Mucosa of rectum (tissue), 2 donors: Measurements from ENCODE around the gene NKX2-2.

Experiments
- H3K27ac ChIP-seq, 2 donors: one replicate each; pipeline ENCODE4 v1.7.0; 2013; ENCODE audit warnings: inconsistent platforms in 2 of 2, low read depth in 2 of 2, low read length in 2 of 2
- H3K27me3 ChIP-seq, 2 donors: one replicate each; pipeline ENCODE4 v1.7.0; 2013; ENCODE audit warnings: low read length in 2 of 2; ENCODE audit not compliant: control insufficient read depth in 2 of 2, insufficient read depth in 2 of 2
- H3K36me3 ChIP-seq, 2 donors: one replicate each; pipeline ENCODE4 v1.7.0; 2013; ENCODE audit warnings: low read length in 2 of 2; ENCODE audit not compliant: control insufficient read depth in 2 of 2, insufficient read depth in 2 of 2
- H3K4me1 ChIP-seq, 2 donors: one replicate each; pipeline ENCODE4 v1.7.0; 2013; ENCODE audit warnings: low read length in 2 of 2, mild to moderate bottlenecking in 1 of 2; ENCODE audit not compliant: control insufficient read depth in 2 of 2, insufficient read depth in 2 of 2
- H3K4me3 ChIP-seq, 2 donors: one replicate each; pipeline ENCODE4 v1.7.0; 2013; ENCODE audit warnings: low read length in 2 of 2
- H3K9ac ChIP-seq, 2 donors: one replicate each; pipeline ENCODE4 v1.7.0; 2013; ENCODE audit warnings: low read length in 2 of 2, low read depth in 1 of 2, mild to moderate bottlenecking in 1 of 2
- H3K9me3 ChIP-seq, 2 donors: one replicate each; pipeline ENCODE4 v1.7.0; 2013; ENCODE audit warnings: low read length in 2 of 2; ENCODE audit not compliant: control insufficient read depth in 2 of 2
- donor health status: healthy.
- donor health status: Normal muscosa, but diverticular disease.

The NKX2-2 gene

DNA sequence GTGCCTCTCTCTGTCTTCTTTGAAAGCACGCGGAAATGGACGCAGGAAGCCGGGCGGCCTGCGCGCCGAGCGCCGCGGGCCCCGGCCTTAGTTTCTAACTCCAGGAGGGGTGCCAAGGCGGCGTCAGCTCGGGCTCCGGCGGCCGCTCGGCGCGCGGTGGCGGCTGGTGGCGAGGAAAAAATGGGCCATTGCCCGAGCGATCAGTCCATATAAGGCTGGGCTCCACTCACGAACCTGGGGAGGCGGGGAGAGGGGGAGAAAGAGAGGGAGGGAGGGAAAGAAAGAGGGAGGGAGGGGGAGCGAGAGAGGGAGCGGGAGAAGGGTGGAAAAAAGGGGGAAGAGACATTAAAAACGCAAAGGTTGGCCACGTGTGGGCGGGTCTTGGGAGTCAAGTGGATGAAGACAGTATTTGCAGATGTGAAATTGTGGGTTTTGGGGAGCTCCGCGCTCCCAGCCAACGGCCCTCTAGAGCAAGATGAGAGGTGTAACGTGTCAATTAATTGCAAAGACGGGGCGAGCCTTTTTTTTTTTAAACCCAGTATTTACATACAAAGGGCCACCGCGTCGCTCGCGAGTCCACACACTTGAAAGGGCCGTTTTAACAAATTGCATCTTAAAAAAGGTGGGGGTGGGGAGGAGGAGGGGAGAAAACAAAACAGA is at the start of gene NKX2-2:
Gene NKX2-2, minus strand, starts transcription at position 184 of the 660 bp plus-strand sequence. CDS start 395 bp downstream, outside the sequence.
- no peak within 1 kb of the TSS for H3K4me3 ChIP-seq
- peaks cover 0 to 2% of the 10 kb centered on the region in 2 donors for H3K4me1 ChIP-seq
- H3K36me3 ChIP-seq, result no peaks in the 10 kb centered on the region
- peaks cover 56 to 61% of the 10 kb centered on the region in 2 donors for H3K27me3 ChIP-seq
- H3K9ac ChIP-seq, result no peak within 1 kb of the TSS
- no peak within 1 kb of the TSS for H3K27ac ChIP-seq
- no peaks in the 10 kb centered on the region for H3K9me3 ChIP-seq

DNA sequence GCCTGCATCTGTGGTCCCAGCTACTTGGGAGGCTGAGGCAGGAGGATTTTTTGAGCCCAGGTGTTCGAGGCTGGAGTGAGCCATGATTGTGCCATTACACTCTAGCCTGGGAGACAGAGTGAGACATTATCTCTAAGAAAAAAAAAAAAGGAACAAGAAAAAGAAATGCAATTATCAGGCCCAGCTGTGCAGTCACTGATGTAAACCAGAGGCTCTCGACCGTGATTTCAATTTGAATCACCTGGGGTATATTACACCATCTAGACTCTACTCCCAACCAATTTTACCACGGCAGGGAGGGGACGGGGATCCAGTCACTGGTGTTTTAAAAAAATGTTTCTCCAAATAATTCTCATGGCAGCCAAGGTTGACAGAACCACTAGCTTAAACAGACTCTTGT is 48.8 kb upstream of the NKX2-2 start:
- Histone ChIP-seq H3K4me1 (no peaks in the 10 kb centered on the region), H3K27me3 (no peaks in the 10 kb centered on the region), H3K4me3 (no peak overlapping the region), H3K9ac (no peak overlapping the region), H3K9me3 (no peaks in the 10 kb centered on the region), H3K27ac (no peak overlapping the region), H3K36me3 (no peaks in the 10 kb centered on the region)

GRCh38 chr20:21559305-21559704 is 45.4 kb upstream of the NKX2-2 start:
- Histone ChIP-seq H3K9me3 (no peaks in the 10 kb centered on the region), H3K4me1 (no peaks in the 10 kb centered on the region), H3K9ac (no peak overlapping the region), H3K27me3 (peaks cover 0 to 3% of the 10 kb centered on the region in 2 donors), H3K4me3 (no peak overlapping the region), H3K27ac (no peak overlapping the region), H3K36me3 (no peaks in the 10 kb centered on the region)

- Histone ChIP-seq H3K4me3 (no peak overlapping the region), H3K4me1 (no peaks in the 10 kb centered on the region), H3K9ac (no peak overlapping the region), H3K27ac (no peak overlapping the region), H3K36me3 (no peaks in the 10 kb centered on the region), H3K9me3 (no peaks in the 10 kb centered on the region), H3K27me3 (peaks cover 0 to 3% of the 10 kb centered on the region in 2 donors)
These were observed 43.6 kb upstream of the NKX2-2 start for GRCh38 chr20:21557241-21558020.

DNA sequence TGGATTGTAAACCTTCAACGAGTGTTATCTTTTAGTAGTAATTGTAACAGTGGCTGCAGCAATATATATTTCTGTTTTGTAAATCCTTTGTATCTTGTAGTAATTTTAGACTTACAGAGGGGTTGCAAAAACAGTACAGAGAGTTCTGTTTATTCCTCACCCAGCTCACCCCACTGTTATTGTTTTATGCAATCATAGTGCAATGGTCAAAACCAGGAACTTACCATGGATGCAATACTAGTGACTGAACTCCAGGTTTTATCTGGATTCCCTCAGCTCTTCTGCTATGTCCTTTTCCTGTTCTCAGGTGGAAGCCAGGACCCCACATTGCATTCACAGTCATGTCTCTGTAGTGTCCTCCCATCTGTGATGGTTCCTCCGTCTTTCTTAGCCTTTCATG is 42.5 kb upstream of the NKX2-2 start:
- Histone ChIP-seq H3K4me3 (no peak overlapping the region), H3K4me1 (no peaks in the 10 kb centered on the region), H3K9me3 (no peaks in the 10 kb centered on the region), H3K27ac (no peak overlapping the region), H3K9ac (no peak overlapping the region), H3K27me3 (peaks cover 0 to 3% of the 10 kb centered on the region in 2 donors), H3K36me3 (no peaks in the 10 kb centered on the region)

GRCh38 chr20:21555470-21556120 is 41.7 kb upstream of the NKX2-2 start:
- H3K4me3 ChIP-seq, result no peak overlapping the region
- H3K27me3 ChIP-seq, result peaks cover 0 to 3% of the 10 kb centered on the region in 2 donors
- no peaks in the 10 kb centered on the region for H3K9me3 ChIP-seq
- no peak overlapping the region for H3K9ac ChIP-seq
- H3K27ac ChIP-seq, result no peak overlapping the region
- H3K36me3 ChIP-seq, result no peaks in the 10 kb centered on the region
- no peaks in the 10 kb centered on the region for H3K4me1 ChIP-seq

GRCh38 chr20:21554985-21555384 is 41.1 kb upstream of the NKX2-2 start:
- Histone ChIP-seq H3K27ac (no peak overlapping the region), H3K9ac (no peak overlapping the region), H3K36me3 (no peaks in the 10 kb centered on the region), H3K9me3 (no peaks in the 10 kb centered on the region), H3K27me3 (peaks cover 0 to 3% of the 10 kb centered on the region in 2 donors), H3K4me3 (no peak overlapping the region), H3K4me1 (no peaks in the 10 kb centered on the region)

DNA sequence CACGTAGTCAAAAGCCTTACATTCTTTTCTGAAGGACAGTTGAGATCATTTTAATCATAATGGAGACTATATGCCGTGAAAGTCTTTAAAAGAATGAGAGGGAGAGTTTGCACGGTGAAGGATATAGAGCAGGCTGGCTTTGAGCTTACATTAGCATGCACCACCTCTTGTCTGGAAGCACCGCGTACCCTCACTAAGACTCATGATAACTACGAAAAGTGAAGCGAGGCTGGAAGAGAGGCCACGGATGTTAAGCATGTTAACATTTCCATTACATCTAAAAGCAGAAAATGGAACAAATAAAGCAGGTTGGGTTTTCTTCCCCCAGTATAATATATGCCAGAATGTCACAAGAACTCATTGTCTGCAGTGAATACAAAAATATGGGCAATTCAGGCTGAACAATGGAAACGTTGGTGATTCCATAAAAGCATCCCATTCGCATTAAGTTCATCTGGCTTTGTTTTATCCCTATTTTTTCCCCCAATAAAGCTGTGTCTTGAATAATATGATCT is 40.6 kb upstream of the NKX2-2 start:
- Histone ChIP-seq H3K27ac (no peak overlapping the region), H3K9ac (no peak overlapping the region), H3K4me1 (no peaks in the 10 kb centered on the region), H3K9me3 (no peaks in the 10 kb centered on the region), H3K36me3 (no peaks in the 10 kb centered on the region), H3K27me3 (peaks cover 0 to 3% of the 10 kb centered on the region in 2 donors), H3K4me3 (no peak overlapping the region)

DNA sequence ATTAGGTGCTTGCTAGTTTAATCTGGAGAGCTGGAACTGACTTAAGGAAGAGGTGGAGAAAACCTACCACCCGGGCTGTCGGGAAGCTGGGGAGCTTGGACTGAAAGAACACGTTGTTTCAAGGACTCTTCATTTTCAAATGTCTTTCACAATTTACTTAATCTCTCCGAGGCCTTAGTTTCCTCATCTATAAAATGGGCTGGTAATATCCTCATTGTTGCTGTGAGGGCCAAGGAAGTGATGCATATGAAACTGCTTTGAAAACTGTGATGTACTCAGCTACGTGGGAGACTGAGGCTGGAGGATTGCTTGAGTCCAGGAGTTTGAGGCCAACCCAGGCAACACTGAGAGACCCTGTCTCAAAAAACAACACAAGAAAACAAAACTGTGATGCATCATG is 36.7 kb upstream of the NKX2-2 start:
- Histone ChIP-seq H3K9ac (no peak overlapping the region), H3K27me3 (peaks cover 0 to 3% of the 10 kb centered on the region in 2 donors), H3K27ac (no peak overlapping the region), H3K36me3 (no peaks in the 10 kb centered on the region), H3K4me3 (no peak overlapping the region), H3K4me1 (no peaks in the 10 kb centered on the region), H3K9me3 (no peaks in the 10 kb centered on the region)
